OCI-LY7 (cell line): ENCODE measurements around the gene CACNA2D2. TPM values are rescaled to one million over a fixed set of nuclear protein-coding genes. Genes with fewer than 3 reads are reported as not detected.

Source experiments
- BruUV-seq: library from RNA; stranded (reverse); fragments of 400-500 nt; replicated peaks from 2 replicates; lab custom pipeline; 2021; lab: Mats Ljungman, UMichigan
- CTCF ChIA-PET: fragments of 300-600 bp; sonication (Branson Sonifier 250); formaldehyde crosslinking; loops from one replicate; lab custom pipeline; 2022; ENCODE audit warnings: antibody characterized with exemption; ENCODE audit not compliant: unreplicated experiment; lab: Charles Lee
- POLR2A ChIA-PET: fragments of 300-600 bp; sonication (Branson Sonifier 250); formaldehyde crosslinking; loops from one replicate; lab custom pipeline; 2022; ENCODE audit warnings: antibody characterized with exemption; lab: Charles Lee
- DNase-seq: peaks from one replicate; pipeline ENCODE4 v3.0.0-alpha.2; 2015; ENCODE audit warnings: low spot score
- H2AFZ ChIP-seq: fragments of 200-600 bp; sonication (generic), shearing (Covaris generic); 2 replicates; pipeline ENCODE4 v1.6.1; 2014; ENCODE audit warnings: mild to moderate bottlenecking, antibody characterized with exemption, low read length, moderate library complexity
- H3K27ac ChIP-seq: fragments of 200-600 bp; sonication (generic); 2 replicates; pipeline ENCODE4 v1.5.1; 2014; ENCODE audit warnings: mixed run types, low read depth, mild to moderate bottlenecking, moderate library complexity, low read length, inconsistent platforms; ENCODE audit not compliant: poor library complexity, severe bottlenecking
- H3K36me3 ChIP-seq: fragments of 200-600 bp; sonication (generic); 2 replicates; pipeline ENCODE4 v1.6.1; 2014; ENCODE audit warnings: mild to moderate bottlenecking, antibody characterized with exemption, low read length, moderate library complexity, mixed read lengths; ENCODE audit not compliant: insufficient read depth
- H3K4me1 ChIP-seq: fragments of 200-600 bp; sonication (generic); 2 replicates; pipeline ENCODE4 v1.5.1; 2014; ENCODE audit warnings: mild to moderate bottlenecking, low read length; ENCODE audit not compliant: insufficient read depth, poor library complexity, severe bottlenecking
- H3K4me2 ChIP-seq: fragments of 200-600 bp; sonication (generic); 2 replicates; pipeline ENCODE4 v1.6.1; 2014; ENCODE audit warnings: mild to moderate bottlenecking, low read length
- H3K4me3 ChIP-seq: fragments of 200-600 bp; sonication (generic); 2 replicates; pipeline ENCODE4 v1.5.1; 2014; ENCODE audit warnings: mild to moderate bottlenecking, low read depth, low read length; ENCODE audit not compliant: poor library complexity, severe bottlenecking
- H3K79me2 ChIP-seq: fragments of 200-600 bp; sonication (generic); 2 replicates; pipeline ENCODE4 v1.6.1; 2016; ENCODE audit warnings: low read depth, mild to moderate bottlenecking, low read length, moderate library complexity, mixed read lengths; ENCODE audit not compliant: insufficient read depth
- H3K9me2 ChIP-seq: fragments of 200-600 bp; sonication (generic); 2 replicates; pipeline ENCODE4 v1.6.1; 2016; ENCODE audit warnings: mild to moderate bottlenecking, low read length, mixed read lengths; ENCODE audit not compliant: insufficient read depth
- H3K9me3 ChIP-seq: fragments of 200-600 bp; sonication (generic); 2 replicates; pipeline ENCODE4 v1.6.1; 2014; ENCODE audit warnings: mild to moderate bottlenecking, mixed run types, low read length, mixed read lengths
- H4K20me1 ChIP-seq: fragments of 200-600 bp; sonication (generic); 2 replicates; pipeline ENCODE4 v1.6.1; 2014; ENCODE audit warnings: mild to moderate bottlenecking, antibody characterized with exemption, low read length, moderate library complexity, mixed read lengths; ENCODE audit not compliant: insufficient read depth
- CTCF ChIP-seq: fragments of 200-600 bp; sonication (generic); conservative IDR thresholded peaks from 2 replicates; pipeline ENCODE4 v1.5.1; 2014; ENCODE audit warnings: mild to moderate bottlenecking, antibody characterized with exemption, low read length, moderate library complexity, mixed read lengths
- EZH2phosphoT487 ChIP-seq: fragments of 200-600 bp; sonication (generic); IDR thresholded peaks from 2 replicates; pipeline ENCODE4 v1.6.1; 2018; ENCODE audit warnings: low read depth, borderline replicate concordance, mild to moderate bottlenecking, mixed run types, antibody characterized with exemption, low read length, moderate library complexity, mixed read lengths
- intact Hi-C: fragments of 100-400 bp; cut with micrococcal nuclease; formaldehyde crosslinking; loops from one replicate; pipeline ENCODE4 v1.10.0; 2022; ENCODE audit not compliant: unreplicated experiment
- total RNA-seq, 2 experiments: library from RNA; depleted of rRNA in 1 of 2; stranded (reverse); fragments of >200 nt in 1 of 2; shearing (Covaris generic) in 1 of 2; gene quantifications; 2 replicates each; pipeline ENCODE4 v1.2.3, GENCODE V29; 2014 to 2022

Gene CACNA2D2
- total RNA-seq, 2 experiments from 2014 or later = 0.09 to 0.21 TPM

- Histone ChIP-seq H4K20me1 (no peaks in the 10 kb centered on the region), H2AFZ (no peak overlapping the region), H3K79me2 (no peaks in the 10 kb centered on the region), H3K9me2 (no peaks in the 10 kb centered on the region), H3K36me3 (no peaks in the 10 kb centered on the region), H3K9me3 (no peaks in the 10 kb centered on the region), H3K4me1 (peaks cover 7% of the 10 kb centered on the region), H3K4me3 (no peak overlapping the region), H3K27ac (no peak overlapping the region), H3K4me2 (no peak overlapping the region)
- TF ChIP-seq CTCF (no peak), EZH2phosphoT487 (no peak)
- ChIA-PET CTCF (no interaction called here), POLR2A (no interaction called here)
- no peak for DNase-seq
- BruUV-seq = no TSS peak
- intact Hi-C loops = no loop called here
Measured at GRCh38 chr3:50369012-50369670, 134.3 kb downstream of the CACNA2D2 start.

- peak overlapping the region; percentile 92 for H3K4me2 ChIP-seq
- POLR2A ChIA-PET = interaction anchor here (0.6 to 0.8 kb wide), 3 partner anchors 11 to 195 kb away, joined by 4 to 5 read pairs (median 5); no protein-coding TSS in a partner anchor
- H3K27ac ChIP-seq = no peak overlapping the region
Measured at GRCh38 chr3:50365842-50366220, 137.6 kb downstream of the CACNA2D2 start.

More at GRCh38 chr3:50365842-50366220, 137.6 kb downstream of the CACNA2D2 start:
- H3K9me2 ChIP-seq = no peaks in the 10 kb centered on the region
- H3K4me3 ChIP-seq = peak overlapping the region; percentile 72
- H3K36me3 ChIP-seq = no peaks in the 10 kb centered on the region
- intact Hi-C loops = no loop called here
- CTCF ChIA-PET = interaction anchor here (0.8 kb wide), 1 partner anchor 177 kb away, joined by 3 read pairs; no protein-coding TSS in a partner anchor
- DNase-seq = no peak
- H4K20me1 ChIP-seq = no peaks in the 10 kb centered on the region
- no TSS peak for BruUV-seq
- no peaks in the 10 kb centered on the region for H3K79me2 ChIP-seq
- TF ChIP-seq EZH2phosphoT487 (no peak), CTCF (no peak)
- no peaks in the 10 kb centered on the region for H3K9me3 ChIP-seq
- peak overlapping the region; percentile 91; the same call in 1 of the 2 replicates for H2AFZ ChIP-seq
- H3K4me1 ChIP-seq = peaks cover 7% of the 10 kb centered on the region
